Activated CD8-positive, alpha-beta memory T cell treated with anti-CD3 and anti-CD28 coated beads for 1 hour (primary cell): Measurements from ENCODE around the gene DDX20.
A peak's percentile ranks its signal among the peaks of the same experiment; 100 is the strongest.

ENCODE experiments used
- DNase-seq, 2 donors: peaks; one replicate each; pipeline ENCODE4 v3.0.0-alpha.2; 2020; ENCODE audit warnings: low read depth in 1 of 2; ENCODE audit errors: extremely low read depth in 1 of 2

DDX20 gene, protein sequence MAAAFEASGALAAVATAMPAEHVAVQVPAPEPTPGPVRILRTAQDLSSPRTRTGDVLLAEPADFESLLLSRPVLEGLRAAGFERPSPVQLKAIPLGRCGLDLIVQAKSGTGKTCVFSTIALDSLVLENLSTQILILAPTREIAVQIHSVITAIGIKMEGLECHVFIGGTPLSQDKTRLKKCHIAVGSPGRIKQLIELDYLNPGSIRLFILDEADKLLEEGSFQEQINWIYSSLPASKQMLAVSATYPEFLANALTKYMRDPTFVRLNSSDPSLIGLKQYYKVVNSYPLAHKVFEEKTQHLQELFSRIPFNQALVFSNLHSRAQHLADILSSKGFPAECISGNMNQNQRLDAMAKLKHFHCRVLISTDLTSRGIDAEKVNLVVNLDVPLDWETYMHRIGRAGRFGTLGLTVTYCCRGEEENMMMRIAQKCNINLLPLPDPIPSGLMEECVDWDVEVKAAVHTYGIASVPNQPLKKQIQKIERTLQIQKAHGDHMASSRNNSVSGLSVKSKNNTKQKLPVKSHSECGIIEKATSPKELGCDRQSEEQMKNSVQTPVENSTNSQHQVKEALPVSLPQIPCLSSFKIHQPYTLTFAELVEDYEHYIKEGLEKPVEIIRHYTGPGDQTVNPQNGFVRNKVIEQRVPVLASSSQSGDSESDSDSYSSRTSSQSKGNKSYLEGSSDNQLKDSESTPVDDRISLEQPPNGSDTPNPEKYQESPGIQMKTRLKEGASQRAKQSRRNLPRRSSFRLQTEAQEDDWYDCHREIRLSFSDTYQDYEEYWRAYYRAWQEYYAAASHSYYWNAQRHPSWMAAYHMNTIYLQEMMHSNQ

GRCh38 chr1:111755331-111756123, at the start of gene DDX20:
Gene DDX20 (plus strand): TSS chr1:111755901. CDS start chr1:111755925, 24 bp downstream.
- DNase-seq: peak; percentile 87 to 88

DNA sequence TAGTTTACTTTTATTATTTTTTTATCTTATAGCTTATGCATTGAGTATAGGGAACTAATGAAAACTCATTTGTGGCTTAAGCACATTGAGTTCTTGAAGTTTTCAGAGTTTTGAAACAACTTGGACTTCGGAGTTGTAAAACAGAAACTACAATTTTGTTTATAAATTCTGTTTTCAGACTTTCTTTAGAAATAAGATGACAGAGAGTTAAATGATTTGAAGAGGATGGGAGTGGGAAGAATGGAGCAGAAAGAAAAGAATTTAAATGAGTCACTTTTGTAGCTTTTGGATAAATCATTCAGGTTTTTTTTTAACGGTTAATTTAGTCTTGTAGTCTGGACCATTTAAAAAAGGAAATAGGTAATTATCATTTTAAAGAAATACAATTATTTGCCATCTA, 48.8 kb upstream of the DDX20 start:
- DNase-seq: no peak

GRCh38 chr1:111707906-111708305, 47.8 kb upstream of the DDX20 start:
- no peak for DNase-seq

DNA sequence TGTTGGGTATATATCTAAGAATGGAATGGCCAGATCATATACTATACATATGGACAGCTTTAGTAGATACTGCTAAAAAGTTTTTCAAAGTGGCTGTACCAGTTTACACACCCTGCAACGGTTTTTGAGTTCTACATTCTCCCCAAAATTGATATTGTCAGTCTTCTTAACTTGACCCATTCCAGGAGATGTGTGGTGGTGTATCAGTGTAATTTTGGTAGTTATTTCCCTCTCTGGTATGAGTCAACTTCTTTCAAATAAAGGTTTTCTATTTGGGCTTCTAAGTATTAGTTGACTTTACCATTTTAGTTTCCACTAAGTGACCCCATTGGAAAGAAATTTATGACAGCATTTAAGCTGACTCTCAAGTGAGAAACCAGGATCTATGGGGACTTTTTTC, 45.7 kb upstream of the DDX20 start:
- DNase-seq: no peak

GRCh38 chr1:111716333-111716732, 39.4 kb upstream of the DDX20 start:
- no peak for DNase-seq

- no peak for DNase-seq
These were observed 38.3 kb upstream of the DDX20 start for GRCh38 chr1:111717450-111717849.

DNA sequence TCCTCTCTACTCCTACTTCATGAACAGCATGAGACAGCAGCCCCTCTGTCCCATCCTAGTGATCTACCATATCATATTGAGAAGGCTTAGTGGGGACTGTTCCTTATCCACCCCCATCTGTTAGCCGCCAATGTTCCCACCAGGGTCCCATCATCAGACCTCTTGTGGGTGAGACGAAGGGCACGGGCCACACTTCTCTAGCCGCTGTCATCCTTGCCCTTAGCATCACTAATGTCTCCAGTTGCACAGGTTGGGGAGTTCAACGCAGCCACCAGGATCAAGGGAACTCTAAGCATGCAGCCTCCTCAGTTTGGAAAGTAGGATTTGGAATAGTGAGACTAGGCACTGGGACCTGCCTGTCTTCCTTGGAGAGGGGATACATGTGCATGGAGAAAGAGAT, 36.6 kb upstream of the DDX20 start:
- no peak for DNase-seq

DNA sequence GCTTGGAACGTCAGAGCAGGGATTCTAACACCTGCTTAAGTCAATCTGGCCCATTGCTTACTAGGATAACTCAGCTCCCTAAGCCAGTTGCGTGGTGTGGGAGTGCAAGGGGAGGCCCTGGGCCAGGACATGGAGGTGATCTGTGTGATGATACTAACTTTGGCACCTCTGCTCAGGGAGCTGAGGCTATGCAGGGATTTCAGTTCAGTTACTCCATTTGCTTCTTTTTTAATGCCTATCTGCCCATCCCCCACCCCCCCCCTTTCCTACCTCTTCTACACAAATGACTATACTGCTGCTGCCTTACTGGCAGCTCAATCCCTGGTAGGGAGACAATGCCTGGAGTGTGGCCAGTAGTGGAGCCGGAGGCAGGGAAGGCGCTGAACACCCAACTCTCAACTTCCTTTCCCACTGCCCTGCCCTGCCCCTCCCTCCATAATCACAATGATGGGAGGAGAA, 36.0 kb upstream of the DDX20 start:
- DNase-seq: no peak

DNA sequence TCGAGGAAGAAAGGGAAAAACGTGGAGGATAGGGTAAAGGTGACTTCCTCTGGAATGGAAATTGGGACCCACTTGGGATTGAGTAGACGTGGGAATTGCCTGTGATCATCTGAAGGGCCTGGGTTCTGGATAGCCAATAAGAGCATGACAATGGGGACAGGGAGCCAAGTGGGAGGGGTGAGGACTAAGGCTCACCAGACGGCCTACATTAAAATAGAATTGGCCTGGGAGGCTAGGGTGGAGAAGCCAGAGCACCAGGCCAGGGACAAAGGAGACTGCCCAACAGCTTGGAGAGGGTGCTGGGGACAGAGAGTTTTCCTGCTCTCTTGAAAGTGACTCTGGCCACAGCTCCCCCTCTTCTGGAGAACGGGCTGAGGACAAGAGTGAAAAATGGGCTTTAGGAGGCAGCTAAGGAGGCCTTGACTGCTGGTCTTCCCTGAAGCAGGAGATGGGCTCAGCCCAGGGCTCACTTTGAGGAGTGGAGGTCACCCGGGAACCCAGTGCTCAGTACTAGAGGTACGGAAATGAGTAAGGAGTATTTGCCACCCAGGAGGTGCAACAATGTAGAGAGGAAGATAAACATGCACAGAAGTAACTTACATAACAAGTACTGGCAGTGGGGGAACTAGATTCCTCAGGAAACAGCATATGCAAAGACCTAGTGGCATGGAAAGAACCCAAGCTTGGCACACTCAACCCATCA, 35.3 kb upstream of the DDX20 start:
- no peak for DNase-seq

GRCh38 chr1:111720977-111721786, 34.5 kb upstream of the DDX20 start:
- no peak for DNase-seq

- DNase-seq: no peak
These were observed 32.5 kb upstream of the DDX20 start for GRCh38 chr1:111723091-111723806.

- DNase-seq: no peak
These were observed 31.8 kb upstream of the DDX20 start for GRCh38 chr1:111723871-111724270.

- no peak for DNase-seq
These were observed 30.5 kb upstream of the DDX20 start for GRCh38 chr1:111725192-111725591.

- no peak for DNase-seq
These were observed 28.6 kb upstream of the DDX20 start for GRCh38 chr1:111727056-111727455.

DNA sequence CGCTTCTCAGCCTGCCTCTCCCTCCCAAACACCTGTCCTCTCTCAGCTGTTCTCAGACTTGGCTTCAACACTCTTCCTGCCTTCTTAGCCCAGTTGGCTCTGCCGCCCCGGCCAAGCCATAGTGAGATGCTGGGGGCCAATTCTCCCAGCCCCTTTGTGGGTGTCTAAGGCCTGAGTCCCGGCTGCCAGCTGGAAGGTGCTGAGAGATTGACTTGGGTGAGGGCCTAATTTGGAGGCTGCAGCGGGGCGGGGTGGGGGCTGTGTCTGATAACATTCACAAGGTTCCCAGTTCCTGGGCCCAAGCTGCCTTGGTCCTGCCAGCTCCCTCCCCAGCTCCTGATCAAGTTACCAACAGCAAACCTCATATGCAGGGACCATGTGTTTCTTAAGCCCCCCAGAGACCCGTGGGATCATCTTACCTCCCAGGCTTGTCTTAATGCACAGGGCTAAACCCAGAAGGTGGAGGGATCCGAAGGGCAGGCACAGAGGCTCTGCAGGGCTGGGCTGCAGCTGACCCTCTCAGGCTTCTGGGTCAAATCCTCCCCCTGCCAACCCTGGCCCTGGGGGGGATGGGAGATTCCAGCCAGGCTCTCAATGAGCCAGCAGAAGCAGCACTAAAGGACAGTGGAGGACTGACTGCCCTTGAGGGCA, 26.3 kb upstream of the DDX20 start:
- DNase-seq: no peak

DNA sequence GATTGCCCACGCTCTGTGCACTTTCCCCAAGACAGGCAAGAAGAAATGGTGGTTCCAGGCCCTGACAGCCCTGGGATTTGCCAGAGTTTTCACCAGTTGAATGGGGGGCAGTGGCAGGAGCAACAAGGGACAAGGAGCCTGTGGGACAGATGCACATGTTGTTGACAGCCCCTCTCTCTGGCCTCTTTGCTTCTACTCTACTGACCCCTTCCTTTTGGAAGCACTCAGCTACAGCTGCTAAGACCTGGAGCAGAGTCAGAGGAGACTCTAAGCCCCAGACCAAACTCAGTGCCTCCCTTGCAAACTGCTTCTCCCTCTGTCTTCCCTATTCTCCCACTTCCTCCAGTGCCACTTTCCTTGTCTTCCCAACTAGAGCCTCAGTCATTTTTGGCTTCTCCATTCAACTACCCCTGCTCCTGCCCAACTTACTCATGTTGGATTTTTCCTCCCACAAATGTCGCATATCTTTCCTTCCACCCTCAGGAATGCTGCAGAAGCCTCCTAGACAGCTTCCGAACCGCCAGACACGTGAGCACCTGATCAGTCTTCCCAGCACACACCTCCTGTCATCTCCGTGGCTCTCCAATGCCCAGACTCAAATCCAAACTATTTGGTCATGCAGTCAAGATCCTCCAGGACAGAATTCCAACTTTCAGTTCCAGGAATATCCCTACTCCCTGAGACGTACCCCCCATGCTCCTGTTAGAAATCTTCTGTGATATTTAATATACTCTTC, 25.6 kb upstream of the DDX20 start:
- DNase-seq: no peak

DNA sequence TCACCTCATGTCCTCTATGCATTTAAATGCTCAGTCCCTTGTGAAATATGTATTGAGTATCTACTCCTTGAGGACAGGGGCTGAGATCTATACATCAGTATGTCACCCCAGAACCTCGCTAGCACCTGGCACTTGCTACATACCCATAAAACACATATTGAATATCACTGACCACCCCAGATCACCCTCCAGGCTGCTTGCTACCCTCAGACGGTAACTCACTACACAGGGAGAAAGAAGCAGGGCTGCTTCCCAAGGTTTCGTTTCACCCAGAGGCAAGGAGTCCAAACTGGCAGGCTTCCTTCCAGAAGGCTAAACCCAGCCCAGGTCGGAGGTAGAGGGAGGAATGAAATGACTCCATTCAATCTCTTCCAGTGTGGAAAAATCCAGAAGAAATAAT, 25.0 kb upstream of the DDX20 start:
- DNase-seq: no peak

DNA sequence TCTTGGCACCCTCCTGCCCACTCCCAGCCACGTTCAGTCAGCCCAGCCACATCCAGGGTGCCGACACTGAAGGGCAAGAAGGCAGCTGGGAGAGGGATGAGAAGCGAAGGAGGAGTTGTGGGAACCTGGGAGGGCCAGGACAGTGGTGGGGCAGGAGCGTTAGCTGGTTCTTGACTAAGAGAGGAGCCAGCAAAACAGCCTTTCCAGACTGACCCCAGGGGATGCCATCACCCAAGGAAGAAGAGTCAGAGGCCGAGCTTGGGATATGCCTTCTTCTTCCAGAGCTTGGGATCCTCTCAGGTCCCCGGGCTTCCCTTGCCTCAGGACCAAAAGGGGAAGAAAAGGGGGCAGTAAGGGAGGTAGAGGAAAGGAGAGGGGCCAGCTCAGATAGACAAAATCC, 23.7 kb upstream of the DDX20 start:
- no peak for DNase-seq
